Cerebellar nuclear complex (tissue), 1 donor: ENCODE results near the gene CD83.
"Not testable (repeated sequence)": the region's sequence is repeated elsewhere in the genome, so short reads cannot be mapped to it uniquely, and the experiment has no call there.

Source experiments
- DNase-seq, 2 experiments: peaks; one replicate each; lab custom pipeline; 2025; lab: John Stamatoyannopoulos, UW

CD83 gene

GRCh38 chr6:14117158-14118090 is at the start of gene CD83:
Gene CD83, plus strand, starts transcription at chr6:14117772. Its CDS starts 40 bp downstream, at chr6:14117812.
- no peak for DNase-seq

DNA sequence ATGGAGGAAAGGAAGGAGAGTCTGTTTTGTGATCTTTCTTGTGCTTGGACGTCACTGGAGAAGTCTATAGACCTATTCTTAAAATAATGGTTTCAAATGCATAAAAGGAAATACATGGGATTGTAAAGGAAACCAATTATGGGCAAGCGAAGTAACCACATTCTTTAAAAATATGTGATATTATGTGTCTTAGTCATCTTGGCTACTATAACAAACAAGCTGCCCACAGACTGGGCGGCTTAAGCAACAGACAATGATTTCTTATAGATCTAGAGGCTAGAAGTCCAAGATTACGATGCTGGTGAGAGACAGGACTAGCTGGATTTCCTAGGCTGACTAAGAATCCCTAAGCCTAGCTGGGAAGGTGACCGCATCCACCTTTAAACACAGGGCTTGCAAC is 49.4 kb upstream of the CD83 start:
- no peak for DNase-seq

GRCh38 chr6:14068623-14069022 is 48.9 kb upstream of the CD83 start:
- no peak for DNase-seq

- DNase-seq, result no peak
Observed at GRCh38 chr6:14070457-14070856, 47.1 kb upstream of the CD83 start.

- no peak for DNase-seq
Observed at GRCh38 chr6:14072084-14072483, 45.5 kb upstream of the CD83 start.

DNA sequence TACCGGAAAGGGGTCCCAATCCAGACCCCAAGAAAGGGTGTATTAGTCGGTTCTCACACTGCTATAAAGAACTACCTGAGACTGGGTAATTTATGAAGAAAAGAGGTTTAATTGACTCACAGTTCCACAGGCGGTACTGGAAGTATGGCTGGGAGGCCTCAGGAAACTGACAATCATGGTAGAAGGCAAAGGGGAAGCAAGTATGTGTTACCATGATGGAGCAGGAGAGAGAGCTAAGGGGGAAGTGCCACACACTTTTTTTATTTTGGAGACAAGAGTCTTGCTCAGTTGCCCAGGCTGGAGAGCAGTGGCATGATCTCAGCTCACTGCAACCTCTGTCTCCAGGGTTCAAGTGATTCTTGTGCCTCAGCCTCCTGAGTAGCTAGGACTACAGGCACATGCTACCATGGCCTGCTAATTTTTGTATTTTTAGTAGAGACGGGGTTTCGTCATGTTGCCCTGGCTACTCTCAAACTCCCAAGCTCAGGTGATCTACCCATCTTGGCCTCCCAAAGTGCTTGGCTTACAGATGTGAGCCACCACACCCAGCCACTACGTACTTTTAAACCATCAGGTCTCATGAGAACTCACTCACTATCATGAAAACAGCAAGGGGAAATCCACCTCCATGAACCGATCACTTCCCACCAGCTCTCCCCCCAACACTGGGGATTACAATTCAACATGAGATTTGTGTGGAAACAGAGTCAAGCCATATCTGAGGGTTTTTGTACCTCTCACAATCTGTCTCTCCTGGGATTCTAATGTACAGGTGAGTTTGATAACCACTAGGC is 43.8 kb upstream of the CD83 start:
- not testable (repeated sequence) for DNase-seq

- no peak for DNase-seq
Observed at GRCh38 chr6:14074476-14075094, 43.0 kb upstream of the CD83 start.

- no peak for DNase-seq
Observed at GRCh38 chr6:14075095-14075503, 42.5 kb upstream of the CD83 start.

- no peak for DNase-seq
Observed at GRCh38 chr6:14077193-14077867, 40.2 kb upstream of the CD83 start.

- no peak for DNase-seq
Observed at GRCh38 chr6:14079433-14079832, 38.1 kb upstream of the CD83 start.

- DNase-seq, result no peak
Observed at GRCh38 chr6:14079971-14080370, 37.6 kb upstream of the CD83 start.

DNA sequence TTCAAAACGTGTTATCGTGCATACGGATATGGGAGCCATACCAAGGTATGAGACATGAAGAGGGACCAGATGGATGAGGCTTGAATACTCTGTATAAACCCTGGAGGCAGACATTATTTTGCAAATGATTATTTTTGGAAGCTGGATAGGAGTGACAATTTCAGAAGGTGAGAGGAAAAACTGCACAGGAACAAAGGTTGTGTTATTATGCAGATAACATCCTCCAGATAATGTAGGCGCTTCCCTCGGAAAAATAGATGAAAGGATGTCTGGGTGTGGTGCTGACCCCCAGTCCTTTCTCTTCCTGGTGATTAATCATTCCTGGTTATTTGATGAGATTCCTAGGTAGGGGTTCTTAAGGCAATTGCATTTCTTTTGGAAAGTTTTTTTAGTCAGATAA is 36.4 kb upstream of the CD83 start:
- no peak for DNase-seq

DNA sequence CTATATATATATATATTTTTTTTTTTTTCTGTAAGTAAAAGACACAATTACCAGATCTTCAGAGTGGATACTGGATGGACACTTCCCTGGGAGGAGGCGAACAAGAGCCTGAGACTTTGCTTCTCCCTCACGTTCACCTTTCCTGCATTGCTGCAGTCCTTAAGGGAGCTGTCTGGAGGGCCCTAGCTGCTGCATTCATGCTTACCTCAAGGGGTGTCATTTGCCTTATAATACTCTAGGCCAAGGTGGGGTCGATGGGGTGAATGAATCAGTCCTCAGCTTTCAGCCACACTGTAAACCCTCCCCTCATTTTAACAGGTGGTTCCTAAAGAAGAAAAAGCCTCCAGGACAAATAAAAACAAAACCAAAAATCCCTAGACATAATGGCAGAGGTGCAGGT is 34.8 kb upstream of the CD83 start:
- DNase-seq, result no peak

DNA sequence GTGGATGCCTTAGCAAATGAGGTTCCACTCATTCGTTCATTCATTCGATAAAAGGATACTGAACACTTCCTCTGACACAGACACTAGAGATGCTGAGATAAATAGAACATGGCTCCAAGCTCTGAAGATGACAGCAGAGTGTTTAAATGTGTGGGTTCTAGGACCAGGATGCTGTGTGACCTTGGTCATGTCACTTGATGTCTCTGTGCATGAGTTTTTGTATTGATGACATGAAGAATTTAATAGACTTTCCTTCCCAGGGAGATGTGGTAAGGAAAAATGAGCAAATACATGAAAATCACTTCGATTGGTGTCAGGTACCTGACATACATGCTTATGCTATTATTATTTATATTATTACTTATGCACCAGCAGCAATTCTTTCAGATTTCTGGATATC is 34.3 kb upstream of the CD83 start:
- no peak for DNase-seq

DNA sequence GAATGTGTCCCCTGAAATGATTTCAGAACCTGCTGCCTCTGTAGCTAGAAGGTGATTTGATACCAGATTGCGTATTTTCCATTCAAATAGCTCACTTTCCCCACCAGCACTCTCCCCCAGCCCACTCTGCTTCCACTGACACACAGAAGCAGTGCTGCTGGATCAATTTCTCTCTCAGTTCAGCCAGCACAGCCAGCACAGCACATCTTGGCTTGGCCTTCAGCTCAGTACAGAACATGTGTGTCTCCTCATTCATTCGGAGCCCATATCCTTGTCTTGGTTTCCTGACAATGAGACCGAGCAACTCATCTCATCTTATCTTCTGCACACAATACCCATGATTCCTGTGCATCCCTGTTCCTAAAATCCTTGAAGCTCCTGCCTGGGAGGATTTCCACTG is 33.8 kb upstream of the CD83 start:
- DNase-seq, result no peak

GRCh38 chr6:14084388-14084787 is 33.2 kb upstream of the CD83 start:
- no peak for DNase-seq

DNA sequence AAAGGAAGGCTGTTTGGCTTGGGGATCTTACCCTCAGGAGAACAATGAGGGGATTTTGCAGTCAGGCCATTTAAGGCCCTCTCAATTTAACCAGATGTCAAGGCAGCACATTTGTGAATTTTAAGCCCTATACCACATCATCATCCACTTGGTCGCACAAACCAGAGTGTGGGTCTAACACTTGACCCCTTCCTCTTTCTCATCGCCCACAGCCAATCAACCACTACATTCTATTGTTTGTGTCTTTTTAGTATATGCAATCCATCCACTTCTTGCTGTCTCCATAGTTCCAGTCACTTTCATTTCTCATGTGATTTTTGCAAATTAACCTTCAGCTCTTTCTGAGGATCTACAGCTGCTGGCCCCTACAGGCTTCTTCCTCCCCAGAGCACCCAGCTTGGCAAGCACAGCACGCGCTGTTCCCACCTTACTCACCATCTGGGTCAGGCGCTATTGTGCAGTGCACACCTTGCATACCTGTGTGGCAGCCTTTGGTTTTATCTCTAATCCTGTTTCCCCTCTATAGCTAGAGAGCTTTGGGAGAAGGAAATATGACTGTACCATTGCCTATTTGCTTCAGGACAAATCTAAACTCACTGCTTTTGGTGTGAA is 32.3 kb upstream of the CD83 start:
- DNase-seq, result no peak

DNA sequence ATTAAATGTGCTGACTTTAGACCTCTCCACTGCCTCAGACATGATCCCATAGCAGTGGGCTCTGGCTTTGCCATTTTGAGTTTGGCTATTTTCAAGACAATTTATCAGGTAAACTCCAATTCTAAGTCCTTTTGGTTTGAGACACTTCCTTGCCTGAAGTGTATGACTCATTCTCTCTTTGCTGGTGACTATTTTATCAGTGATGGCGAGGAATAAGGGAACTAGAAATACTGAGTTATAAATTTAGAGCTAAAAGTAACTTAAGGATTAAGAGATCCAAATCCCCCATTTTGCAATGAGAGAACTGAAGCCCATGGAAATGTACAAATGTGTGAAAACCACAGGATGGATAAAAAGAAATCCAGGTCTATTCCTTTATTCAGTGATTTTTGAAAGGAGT is 30.9 kb upstream of the CD83 start:
- DNase-seq, result no peak

DNA sequence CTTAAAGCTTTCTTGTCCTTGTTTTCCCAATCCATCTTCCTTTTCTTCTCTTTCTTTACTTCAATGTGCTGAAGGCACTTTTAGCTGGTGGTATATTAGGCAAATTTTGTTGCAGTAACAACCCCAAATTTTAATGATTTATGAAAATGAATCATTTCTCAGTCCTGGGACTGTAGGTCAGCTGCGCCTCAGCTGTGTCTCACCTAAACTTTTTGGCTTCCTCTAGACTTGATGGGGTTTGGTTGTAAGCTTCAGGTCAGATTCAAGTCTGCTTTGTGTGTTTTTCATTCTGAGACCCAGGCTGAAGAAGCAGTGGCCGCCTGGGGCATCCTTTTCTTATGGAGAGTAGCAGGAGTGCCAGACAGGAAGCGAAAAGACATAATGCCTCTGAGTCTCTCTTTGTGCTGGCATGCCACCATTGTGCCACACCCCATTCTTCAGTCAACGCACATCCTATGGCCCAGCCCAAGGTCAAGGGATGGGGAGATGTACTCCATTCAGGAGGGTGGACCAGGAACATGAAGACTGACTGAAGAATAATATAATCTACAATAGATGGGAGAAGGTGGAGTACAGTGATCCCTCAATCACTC is 28.9 kb upstream of the CD83 start:
- no peak for DNase-seq

- no peak for DNase-seq
Observed at GRCh38 chr6:14089224-14089623, 28.3 kb upstream of the CD83 start.

GRCh38 chr6:14091339-14091978 is 26.1 kb upstream of the CD83 start:
- DNase-seq, result no peak
